WI38 (cell line): Measurements from ENCODE around the gene LASP1.

Experiments used
- H3K4me3 ChIP-seq: 2 replicates; pipeline ENCODE4 v1.5.1; 2011; ENCODE audit warnings: low read depth, mild to moderate bottlenecking, control low read depth, low read length
- TF ChIP-seq, protein P1 (sequence below): IDR thresholded peaks from 2 replicates; pipeline ENCODE4 v1.5.1; 2012; ENCODE audit warnings: low read depth, mild to moderate bottlenecking, control low read depth, low read length

LASP1 gene

DNA sequence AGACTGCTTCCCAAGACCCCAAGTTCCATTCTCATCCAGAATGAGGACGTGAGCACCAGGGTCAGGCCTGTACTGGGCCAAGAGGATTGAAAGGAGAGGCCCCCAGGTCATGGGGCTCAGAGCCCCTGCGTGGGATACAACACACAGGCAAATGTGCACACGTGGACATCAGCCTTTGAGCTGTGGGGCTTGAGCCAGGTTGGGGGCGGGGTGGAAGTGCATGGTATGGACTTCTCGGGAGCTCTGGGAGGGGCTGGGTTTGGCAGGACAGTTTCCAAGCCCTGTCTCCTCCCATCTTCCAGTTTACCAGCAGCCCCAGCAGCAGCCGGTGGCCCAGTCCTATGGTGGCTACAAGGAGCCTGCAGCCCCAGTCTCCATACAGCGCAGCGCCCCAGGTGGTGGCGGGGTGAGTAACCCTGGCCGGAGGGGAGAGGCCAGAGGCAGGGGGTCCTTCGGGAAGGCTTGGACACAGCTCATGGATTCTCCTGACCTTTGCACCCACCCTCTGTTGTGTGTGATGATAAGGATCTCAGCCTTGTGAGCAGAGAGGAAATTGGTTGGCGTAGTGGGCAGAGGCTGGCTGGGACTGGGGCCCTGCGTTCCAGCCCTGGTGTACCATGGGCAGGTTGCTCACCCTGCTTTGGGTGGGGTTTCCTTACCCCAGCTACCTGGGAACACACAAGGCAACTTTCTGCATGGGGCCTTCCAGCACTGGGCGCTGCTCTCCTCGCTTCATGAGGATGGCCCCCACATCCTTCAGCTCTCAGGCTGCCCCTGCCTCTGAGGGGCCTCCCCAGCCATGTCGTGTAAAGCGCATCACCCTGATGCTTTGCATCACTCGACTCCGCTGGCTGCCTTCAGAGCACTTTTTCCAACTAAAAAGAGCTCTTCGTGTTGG, 45.1 kb downstream of the LASP1 start:
- H3K4me3 ChIP-seq, result no peak overlapping the region
- TF ChIP-seq, protein P1, sequence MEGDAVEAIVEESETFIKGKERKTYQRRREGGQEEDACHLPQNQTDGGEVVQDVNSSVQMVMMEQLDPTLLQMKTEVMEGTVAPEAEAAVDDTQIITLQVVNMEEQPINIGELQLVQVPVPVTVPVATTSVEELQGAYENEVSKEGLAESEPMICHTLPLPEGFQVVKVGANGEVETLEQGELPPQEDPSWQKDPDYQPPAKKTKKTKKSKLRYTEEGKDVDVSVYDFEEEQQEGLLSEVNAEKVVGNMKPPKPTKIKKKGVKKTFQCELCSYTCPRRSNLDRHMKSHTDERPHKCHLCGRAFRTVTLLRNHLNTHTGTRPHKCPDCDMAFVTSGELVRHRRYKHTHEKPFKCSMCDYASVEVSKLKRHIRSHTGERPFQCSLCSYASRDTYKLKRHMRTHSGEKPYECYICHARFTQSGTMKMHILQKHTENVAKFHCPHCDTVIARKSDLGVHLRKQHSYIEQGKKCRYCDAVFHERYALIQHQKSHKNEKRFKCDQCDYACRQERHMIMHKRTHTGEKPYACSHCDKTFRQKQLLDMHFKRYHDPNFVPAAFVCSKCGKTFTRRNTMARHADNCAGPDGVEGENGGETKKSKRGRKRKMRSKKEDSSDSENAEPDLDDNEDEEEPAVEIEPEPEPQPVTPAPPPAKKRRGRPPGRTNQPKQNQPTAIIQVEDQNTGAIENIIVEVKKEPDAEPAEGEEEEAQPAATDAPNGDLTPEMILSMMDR, result no peak

DNA sequence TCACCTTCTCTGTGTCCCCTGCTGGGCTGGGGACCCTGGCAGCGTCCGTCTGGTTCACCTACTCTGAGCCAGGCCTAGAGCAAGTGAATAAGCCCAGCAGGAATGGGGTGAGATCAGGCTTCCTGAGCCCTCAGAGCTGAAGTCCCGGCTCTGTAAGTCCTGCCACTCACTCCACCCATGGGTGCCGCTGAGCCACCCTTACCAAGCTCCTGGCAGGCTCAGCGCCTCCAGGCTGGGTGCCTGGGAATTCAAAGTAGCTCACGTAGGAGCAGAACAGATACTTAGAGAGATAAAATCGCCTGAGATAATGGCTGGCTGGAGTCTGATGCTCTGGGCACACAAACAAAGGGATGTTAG, 45.8 kb downstream of the LASP1 start:
- TF ChIP-seq, protein P1, result no peak
- H3K4me3 ChIP-seq, result no peak overlapping the region

DNA sequence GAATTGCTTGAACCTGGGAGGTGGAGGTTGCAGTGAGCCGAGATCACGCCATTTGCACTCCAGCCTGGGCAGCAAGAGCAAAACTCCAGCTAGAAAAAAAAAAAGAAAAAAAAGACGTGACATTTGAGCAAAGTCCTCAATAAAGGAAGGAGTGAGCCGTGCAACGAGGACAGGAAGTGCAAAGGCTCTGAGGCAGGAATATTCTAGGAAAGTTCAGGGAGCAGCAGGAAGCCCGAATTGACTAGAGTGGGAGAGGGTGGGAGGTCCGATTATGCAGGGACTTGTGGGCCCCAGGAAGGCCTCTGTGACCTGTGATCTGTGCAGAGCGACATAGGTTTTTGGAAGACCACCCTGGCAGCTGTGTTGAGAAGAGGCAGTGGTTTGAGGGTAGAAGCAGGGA, 46.9 kb downstream of the LASP1 start:
- H3K4me3 ChIP-seq, result no peak overlapping the region
- TF ChIP-seq, protein P1, result no peak

DNA sequence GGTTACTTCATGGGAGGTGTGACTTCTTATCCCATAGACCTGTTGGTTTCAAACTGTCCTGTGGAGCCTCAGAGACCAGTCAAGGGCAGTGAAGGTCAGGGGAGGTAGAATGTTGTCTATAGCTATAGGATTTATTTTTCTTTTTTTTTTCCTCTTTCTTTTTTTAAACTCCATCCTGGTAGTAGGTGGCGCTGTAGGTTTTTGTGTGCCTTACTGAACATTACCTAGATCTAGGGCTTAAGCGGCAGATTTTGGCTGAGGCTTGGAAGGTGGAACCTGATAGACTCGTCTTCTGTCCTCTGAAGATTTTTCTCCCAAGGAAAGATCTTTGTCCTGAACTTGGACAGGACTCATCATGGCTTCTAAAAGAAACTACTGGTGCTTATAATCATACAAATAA, 47.4 kb downstream of the LASP1 start:
- H3K4me3 ChIP-seq, result no peak overlapping the region
- TF ChIP-seq, protein P1, result no peak

DNA sequence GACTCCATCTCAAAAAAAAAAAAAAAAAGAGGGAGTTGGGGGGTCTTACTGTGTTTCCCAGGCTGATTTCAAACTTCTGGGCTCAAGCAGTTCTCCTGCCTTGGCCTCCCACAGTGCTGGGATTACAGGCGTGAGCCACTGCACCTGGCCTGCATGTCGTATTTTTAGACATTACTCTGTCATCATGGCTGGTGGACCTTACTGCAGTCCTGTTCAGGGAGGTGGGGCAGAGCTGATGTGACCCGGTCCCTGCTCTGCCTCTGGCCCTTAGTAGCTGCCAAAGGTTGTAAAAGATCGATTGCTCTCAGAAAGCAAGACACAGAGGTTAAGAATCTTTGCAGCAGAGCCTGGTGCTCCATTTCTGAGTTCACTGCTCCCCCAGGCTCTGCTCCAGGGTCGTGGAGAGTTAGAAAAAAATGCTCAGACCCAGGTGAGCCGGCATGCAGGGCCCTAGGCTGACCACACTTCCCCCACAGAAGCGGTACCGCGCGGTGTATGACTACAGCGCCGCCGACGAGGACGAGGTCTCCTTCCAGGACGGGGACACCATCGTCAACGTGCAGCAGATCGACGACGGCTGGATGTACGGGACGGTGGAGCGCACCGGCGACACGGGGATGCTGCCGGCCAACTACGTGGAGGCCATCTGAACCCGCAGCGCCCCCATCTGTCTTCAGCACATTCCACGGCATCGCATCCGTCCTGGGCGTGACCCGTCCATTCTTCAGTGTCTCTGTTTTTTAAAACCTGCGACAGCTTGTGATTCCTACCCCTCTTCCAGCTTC, 48.5 kb downstream of the LASP1 start:
- TF ChIP-seq, protein P1, result no peak
- H3K4me3 ChIP-seq, result no peak overlapping the region

DNA sequence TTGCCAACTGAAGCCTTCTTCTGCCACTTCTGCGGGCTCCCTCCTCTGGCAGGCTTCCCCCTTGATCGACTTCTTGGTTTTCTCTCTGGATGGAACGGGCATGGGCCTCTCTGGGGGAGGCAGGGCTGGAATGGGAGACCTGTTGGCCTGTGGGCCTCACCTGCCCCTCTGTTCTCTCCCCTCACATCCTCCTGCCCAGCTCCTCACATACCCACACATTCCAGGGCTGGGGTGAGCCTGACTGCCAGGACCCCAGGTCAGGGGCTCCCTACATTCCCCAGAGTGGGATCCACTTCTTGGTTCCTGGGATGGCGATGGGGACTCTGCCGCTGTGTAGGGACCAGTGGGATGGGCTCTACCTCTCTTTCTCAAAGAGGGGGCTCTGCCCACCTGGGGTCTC, 49.1 kb downstream of the LASP1 start:
- TF ChIP-seq, protein P1, result no peak
- no peak overlapping the region for H3K4me3 ChIP-seq
